Neural crest cell (in vitro differentiated cells): ENCODE results near the gene CDH23. TPM values are rescaled to one million over a fixed set of nuclear protein-coding genes. Genes with fewer than 3 reads are reported as not detected.

Source experiments
- DNase-seq: peaks from one replicate; pipeline ENCODE4 v3.0.0; 2021; ENCODE audit warnings: low read depth, mixed read lengths, low spot score
- H3K27ac Mint-ChIP-seq: one replicate; pipeline ENCODE4 v1.8.0; 2021; ENCODE audit warnings: mild to moderate bottlenecking, mixed read lengths; ENCODE audit not compliant: unreplicated experiment
- H3K27me3 Mint-ChIP-seq: 2 replicates; pipeline ENCODE4 v1.8.0; 2021; ENCODE audit warnings: low read depth, mild to moderate bottlenecking, mixed read lengths
- H3K36me3 Mint-ChIP-seq: 2 replicates; pipeline ENCODE4 v1.8.0; 2021; ENCODE audit warnings: low read depth, mild to moderate bottlenecking, mixed read lengths
- H3K4me1 Mint-ChIP-seq: 2 replicates; pipeline ENCODE4 v1.8.0; 2021; ENCODE audit warnings: mixed read lengths
- H3K4me3 Mint-ChIP-seq: one replicate; pipeline ENCODE4 v1.8.0; 2021; ENCODE audit warnings: mild to moderate bottlenecking, mixed read lengths
- H3K9me3 Mint-ChIP-seq: 2 replicates; pipeline ENCODE4 v1.8.0; 2021; ENCODE audit warnings: mixed read lengths
- CTCF ChIP-seq: fragments of 200-600 bp; sonication (generic); conservative IDR thresholded peaks from 2 replicates; pipeline ENCODE4 v1.5.0; 2021; ENCODE audit warnings: antibody characterized with exemption, mild to moderate bottlenecking
- total RNA-seq: library from RNA; stranded (reverse); gene quantifications from 2 replicates; pipeline ENCODE4 v1.2.1, GENCODE V29; 2021

The CDH23 gene
- total RNA-seq, 1 donor from 2014 or later = 2.6 TPM

DNA sequence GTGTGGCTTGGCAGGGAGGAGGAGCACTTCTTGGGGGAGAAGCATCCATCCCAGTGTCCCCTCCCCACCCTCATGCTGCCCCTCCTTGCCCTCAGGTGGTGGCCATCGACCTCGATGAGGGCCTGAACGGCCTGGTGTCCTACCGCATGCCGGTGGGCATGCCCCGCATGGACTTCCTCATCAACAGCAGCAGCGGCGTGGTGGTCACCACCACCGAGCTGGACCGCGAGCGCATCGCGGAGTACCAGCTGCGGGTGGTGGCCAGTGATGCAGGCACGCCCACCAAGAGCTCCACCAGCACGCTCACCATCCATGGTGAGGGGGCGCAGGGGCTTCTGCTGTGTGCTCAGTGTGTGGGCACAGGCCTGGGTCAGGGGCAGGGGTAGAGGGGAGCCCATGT lies 308.1 kb downstream of the CDH23 start:
- no peaks in the 10 kb centered on the region for H3K27me3 Mint-ChIP-seq
- no peak for TF ChIP-seq CTCF

GRCh38 chr10:71705582-71705981 lies 308.9 kb downstream of the CDH23 start:
- Mint-ChIP-seq H3K27ac (no peak overlapping the region), H3K36me3 (no peaks in the 10 kb centered on the region), H3K9me3 (no peaks in the 10 kb centered on the region), H3K4me1 (peaks cover 3% of the 10 kb centered on the region), H3K4me3 (no peak overlapping the region), H3K27me3 (no peaks in the 10 kb centered on the region)
- no peak for TF ChIP-seq CTCF
- DNase-seq = no peak

More for the DNA sequence above, 308.1 kb downstream of the CDH23 start:
- Mint-ChIP-seq H3K4me3 (no peak overlapping the region), H3K27ac (no peak overlapping the region), H3K9me3 (no peaks in the 10 kb centered on the region), H3K36me3 (no peaks in the 10 kb centered on the region), H3K4me1 (peaks cover 3% of the 10 kb centered on the region)
- no peak for DNase-seq

- Mint-ChIP-seq H3K9me3 (no peaks in the 10 kb centered on the region), H3K27me3 (no peaks in the 10 kb centered on the region), H3K4me3 (no peak overlapping the region), H3K36me3 (no peaks in the 10 kb centered on the region), H3K4me1 (peaks cover 3% of the 10 kb centered on the region), H3K27ac (peak overlapping the region; percentile 19)
- DNase-seq = no peak
- no peak for TF ChIP-seq CTCF
Observed at GRCh38 chr10:71706216-71707121, 309.7 kb downstream of the CDH23 start.

GRCh38 chr10:71707240-71707789 lies 310.6 kb downstream of the CDH23 start:
- no peak for DNase-seq
- Mint-ChIP-seq H3K27ac (no peak overlapping the region), H3K4me3 (no peak overlapping the region), H3K4me1 (peaks cover 3% of the 10 kb centered on the region), H3K36me3 (no peaks in the 10 kb centered on the region), H3K9me3 (no peaks in the 10 kb centered on the region), H3K27me3 (no peaks in the 10 kb centered on the region)
- no peak for TF ChIP-seq CTCF

GRCh38 chr10:71708301-71708703 lies 311.6 kb downstream of the CDH23 start:
- Mint-ChIP-seq H3K27me3 (no peaks in the 10 kb centered on the region), H3K4me3 (no peak overlapping the region), H3K27ac (no peak overlapping the region), H3K9me3 (no peaks in the 10 kb centered on the region), H3K36me3 (no peaks in the 10 kb centered on the region), H3K4me1 (peaks cover 3% of the 10 kb centered on the region)
- peak; percentile 94 for TF ChIP-seq CTCF
- peak; percentile 93 for DNase-seq
